HG02840 (cell line): Measurements from ENCODE around the gene CDHR5.

Source experiments
- ATAC-seq: cut with Tn5 transposase; IDR thresholded peaks from one replicate; pipeline ENCODE4 v1.9.1; 2021; ENCODE audit warnings: mild to moderate bottlenecking, moderate library complexity, moderate number of reproducible peaks; ENCODE audit not compliant: unreplicated experiment, low FRiP score

Gene CDHR5

GRCh38 chr11:625636-626268 is 997 bp upstream of the CDHR5 start:
- no peak for ATAC-seq

DNA sequence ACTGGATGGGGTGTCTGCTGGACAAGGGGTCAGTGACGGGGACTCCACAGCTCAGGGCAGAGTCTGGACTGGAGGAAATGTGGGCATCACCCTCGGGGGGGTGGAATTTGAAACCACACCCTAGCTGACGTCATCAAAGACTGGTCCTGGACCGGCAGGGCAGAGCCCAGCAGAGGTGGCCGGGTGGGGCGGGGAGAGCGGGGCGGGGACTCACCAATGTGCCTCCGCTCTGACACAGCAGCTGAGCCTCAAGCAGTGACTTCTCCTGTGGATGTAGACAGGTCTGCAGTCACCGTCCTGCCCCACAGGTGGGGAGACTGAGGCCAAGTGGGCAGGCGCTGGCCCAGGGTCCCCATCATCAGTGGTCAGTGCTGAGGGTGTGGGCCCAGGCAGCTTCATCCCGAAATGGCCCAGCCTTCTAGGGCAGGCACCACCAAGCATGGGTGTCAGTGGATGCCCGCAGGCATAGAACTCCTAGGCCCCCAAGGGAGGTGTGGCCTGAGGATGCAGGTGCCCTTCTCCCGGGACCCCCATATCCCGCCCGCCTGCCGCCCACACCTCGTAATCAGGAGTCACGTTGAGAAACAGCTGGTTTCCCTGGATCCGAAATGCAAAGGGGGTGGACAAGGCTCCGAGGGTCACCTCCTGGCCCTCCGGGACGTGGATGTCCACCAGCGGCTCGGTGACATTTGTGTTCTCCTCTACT is 603 bp downstream of the CDHR5 start:
- no peak for ATAC-seq

GRCh38 chr11:623349-623869 is 1.3 kb downstream of the CDHR5 start:
- no peak for ATAC-seq

- ATAC-seq: no peak
These were observed 2.9 kb downstream of the CDHR5 start for GRCh38 chr11:621838-622237.

DNA sequence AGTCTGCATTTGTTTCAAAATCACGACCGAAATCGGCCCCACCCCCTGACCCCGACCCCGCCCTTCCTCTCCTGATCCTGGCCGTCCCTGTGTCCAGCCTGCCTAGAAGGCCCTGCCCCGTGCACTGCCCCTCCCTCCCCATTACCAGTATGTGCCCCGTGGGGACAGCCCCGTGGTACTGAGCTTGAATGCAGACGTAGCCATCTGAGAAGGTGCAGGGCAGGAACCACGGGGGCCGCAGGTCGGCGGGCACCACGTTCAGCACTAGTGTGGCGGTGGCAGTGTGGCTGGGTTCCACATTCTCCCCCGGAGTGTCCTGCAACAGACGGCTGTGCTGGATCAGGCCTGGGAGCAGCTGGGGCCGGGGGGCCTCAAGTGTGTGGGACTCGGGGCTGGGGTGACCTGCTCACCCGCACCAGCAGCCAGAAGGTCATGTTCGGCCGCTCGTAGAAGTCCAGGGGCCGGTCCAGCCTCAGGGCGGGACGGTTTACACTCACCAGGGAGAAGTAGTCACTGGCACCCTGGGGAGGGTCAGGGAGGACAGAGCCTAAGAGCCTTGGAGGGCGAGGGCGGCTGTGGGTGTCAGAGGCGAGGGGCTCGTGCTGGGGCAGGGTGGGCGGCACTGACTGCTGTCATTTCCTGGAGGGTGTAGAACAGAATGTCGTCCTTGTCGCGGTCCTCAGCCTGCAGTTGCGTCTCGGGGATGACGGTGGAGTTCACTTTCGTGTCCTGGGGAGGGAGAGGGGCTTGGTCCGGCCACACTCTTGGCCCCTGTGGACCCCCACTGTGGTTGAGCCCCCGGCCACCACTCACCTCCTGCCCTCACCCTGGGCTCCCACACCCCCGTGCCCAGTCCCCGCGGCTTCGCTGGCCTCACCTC is 3.6 kb downstream of the CDHR5 start:
- no peak for ATAC-seq

- ATAC-seq: no peak
These were observed 4.6 kb downstream of the CDHR5 start for GRCh38 chr11:620201-620600.

- no peak for ATAC-seq
These were observed 5.1 kb downstream of the CDHR5 start for GRCh38 chr11:619628-620050.

DNA sequence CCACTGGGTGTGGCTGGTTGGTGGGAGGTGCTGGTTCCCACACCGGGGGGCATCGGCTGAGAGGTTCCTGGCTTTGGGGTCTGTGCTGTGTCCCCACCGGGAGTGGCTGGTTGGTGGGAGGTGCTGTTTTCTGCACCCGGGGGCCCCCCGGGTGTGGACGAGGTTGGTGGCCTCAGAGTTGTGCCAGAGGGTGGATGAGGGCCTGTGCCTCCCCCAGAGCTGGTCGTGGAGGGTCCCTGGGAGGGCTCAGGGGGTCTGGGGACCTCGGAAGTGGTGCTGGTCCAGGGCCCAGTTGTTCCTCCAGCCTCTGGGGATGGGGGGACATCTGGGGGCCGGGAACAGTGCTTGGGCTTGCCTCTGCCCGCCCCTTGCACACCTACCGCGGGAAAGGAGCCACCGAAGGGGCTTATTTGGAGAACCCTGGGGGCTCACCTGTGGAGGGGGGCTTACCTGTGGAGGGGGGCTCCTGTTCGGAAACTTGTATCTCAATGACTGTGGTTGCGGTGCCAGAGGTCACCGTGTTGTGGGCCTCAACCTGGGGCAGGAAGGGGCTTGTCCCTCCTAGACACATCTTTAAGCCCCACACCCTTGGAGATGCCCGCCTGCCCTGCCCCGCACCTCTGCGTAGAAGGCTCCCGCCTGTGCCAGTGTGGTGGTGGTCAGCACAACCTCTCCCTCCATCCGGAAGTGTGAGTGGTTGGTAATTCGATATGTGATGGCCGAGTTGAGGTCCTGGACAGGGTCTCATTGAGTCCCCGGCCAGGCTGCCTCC is 5.7 kb downstream of the CDHR5 start:
- ATAC-seq: no peak

DNA sequence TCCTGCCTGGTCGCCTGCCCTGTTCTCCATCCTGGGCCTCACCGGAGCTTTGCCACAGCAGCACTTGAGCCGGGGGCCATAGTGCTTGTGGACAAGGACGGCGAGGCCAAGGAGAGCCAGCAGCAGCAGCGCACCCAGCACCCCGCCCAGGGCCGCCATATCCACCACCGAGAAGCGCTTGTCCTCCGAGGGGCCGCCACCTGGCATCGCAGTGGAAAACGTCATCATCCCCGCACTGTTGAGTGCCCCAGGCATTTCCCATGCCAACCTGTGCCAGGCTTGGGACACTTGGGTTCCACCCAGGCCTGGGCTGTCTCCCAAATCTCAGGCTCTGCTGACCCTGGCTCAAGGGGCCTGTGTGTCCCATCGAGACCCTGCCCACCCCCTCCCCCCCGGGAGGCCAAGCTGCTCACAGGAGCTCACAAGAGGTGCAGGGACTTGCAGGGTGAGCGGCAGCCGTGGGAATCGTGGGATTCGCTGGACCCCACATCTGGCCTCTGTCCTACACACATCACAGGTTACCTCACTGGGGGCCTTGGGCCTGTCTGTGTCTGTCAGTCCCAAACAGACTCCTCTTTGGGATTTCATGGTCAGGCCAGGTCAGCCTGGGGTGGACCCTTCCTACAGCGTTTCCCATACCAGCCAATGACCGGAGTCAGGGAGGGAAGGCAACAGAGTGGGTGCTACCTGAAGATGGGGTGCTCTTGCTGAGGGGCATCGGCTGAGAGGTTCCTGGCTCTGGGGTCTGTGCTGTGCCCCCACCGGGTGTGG is 6.7 kb downstream of the CDHR5 start:
- ATAC-seq: no peak

DNA sequence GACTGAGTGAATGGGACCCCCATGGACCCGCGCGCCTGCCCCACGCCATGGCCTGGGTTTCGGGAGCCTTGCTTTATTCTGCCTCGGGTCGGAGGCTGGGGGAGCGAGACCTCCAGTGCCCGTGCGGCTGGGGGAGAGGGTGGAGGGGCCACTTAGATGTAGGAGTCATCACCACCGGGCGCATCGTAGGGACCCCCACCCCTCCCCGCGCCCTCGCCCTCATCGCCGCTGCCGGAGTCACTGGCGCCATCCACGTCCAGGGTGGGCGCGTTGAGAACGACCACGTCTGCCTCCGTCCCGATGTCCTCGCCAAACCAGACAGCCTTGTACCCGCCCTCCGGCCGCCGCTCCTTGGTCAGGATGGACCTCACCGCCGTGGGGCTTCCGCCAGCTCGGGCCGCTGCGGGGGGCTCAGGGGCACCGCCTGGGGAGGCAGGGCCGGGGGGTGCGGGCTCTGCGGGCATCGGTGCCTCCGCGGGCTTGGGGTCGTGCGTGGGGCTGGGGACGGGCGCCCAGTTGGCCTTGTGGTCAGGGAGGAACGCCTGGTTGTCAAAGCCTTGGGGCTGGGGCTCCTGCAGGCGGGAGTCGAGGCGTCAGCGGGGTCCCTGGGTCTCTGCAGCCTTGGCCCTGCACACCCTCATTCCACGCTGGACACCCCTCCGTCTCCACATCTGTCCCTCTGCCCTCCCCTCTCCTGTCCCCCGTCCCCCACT is 7.4 kb downstream of the CDHR5 start:
- ATAC-seq: no peak

DNA sequence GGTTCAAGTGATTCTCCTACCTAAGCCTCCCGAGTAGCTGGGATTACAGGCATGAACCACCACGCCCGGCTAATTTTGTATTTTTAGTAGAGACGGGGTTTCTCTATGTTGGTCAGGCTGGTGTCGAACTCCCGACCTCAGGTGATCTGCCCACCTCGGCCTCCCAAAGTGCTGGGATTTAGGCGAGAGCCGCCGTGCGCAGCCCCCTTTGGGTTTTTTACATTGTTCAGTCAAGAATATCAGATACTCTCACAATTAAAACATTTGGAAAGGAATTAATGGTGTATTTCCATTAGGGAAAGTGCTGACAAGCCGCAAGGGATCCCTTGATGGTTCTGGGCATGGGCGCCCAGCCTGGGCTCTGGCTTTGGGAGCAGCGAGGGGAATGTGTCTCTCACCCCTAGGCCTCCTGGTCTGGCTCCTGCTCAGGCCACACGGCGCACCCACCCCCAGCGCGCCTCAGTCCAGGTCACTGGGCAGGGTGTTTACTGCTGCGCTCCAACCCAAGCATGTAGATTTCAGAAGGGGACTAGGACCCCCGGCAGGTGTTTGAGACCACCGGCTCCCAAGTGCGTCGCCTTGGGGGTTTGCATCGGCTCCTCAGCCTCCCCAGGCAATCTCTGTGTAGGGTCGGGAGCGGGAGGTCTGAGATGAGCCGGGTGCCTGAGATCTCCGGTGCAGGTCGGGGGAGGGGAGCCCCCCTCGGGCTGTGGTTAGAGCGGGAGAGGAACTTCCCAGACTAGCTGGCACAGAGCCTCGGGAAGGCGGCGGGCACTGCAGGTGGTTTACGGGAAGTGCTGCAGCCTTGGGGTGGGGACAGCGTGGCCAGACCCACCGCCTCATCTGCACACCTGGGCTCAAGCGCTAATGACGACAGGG is 8.2 kb downstream of the CDHR5 start:
- no peak for ATAC-seq

- peak; percentile 59 for ATAC-seq
These were observed 9.0 kb downstream of the CDHR5 start, which contains the start of gene IRF7 for GRCh38 chr11:615504-616319. TSS of gene IRF7 (minus strand) at chr11:615950. CDS start at chr11:615364, 586 bp downstream.

DNA sequence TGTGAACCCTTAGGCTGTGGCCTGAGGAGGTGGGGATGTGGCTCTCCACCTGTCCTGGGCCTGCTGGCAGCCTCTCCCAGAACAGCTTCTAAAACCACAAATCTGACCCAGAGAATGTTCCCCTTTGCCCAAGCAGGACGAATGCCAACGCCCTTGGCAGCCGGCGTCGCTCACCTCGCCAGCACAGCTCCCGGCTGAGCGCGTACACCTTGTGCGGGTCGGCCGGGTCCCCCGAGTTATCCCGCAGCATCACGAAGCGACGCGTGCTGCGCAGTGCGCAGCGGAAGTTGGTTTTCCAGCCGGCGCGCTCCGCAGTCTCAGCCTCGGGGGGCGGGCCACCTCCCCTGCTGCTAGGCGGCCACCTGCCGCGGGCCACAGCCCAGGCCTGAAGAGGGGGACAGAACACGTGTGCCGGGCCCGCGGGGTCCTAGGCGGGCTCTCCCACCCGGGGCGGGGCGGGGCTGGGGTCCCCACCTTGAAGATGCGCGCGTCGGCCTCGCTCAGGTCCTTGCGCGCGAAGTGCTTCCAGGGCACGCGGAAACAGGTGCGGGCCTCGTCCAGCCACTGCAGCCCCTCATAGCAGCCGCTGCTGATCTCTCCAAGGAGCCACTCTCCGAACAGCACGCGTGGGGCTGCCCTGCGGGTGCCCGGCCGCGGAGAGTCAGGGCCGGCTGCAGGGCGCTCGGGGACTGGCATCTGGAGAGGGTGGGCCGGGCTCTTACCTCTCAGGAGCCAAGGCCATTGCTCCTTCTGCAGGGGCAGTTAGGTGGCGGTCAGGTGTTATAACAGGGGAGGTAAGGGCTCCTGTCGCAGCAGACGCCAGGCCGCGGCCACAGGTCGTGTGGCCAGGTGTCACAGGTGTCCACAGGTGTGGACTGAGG is 9.9 kb downstream of the CDHR5 start:
- peak; percentile 0 for ATAC-seq

DNA sequence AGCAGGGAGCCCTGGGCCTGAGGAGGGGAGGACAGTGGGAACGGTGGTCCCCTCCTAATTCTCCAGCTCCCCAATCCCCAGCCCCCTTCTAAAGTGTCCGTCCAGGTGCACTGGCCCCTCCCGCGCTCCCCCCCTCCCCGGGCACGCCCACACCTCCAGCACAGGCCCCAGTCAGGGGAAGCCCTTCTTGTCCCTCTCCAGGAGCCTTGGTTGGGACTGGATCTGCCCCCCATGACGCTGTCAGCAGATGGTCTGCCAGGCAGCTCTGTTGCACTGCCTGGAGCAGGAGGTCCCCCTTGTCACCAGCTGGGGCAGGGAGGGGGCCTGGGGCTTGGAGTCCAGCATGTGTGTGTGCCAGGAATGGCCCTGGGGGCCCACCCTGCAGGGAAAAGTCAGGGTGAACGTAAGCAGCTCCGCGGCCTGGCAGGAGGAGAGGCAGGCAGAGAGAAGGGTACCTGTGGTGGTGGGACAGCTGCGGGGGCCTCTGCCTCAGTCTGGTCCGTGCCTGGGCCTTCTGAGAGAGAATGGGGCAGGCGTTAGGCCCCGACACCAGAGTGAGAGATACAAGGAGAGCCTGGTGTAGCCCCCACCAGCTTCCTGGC is 10.6 kb downstream of the CDHR5 start:
- no peak for ATAC-seq

DNA sequence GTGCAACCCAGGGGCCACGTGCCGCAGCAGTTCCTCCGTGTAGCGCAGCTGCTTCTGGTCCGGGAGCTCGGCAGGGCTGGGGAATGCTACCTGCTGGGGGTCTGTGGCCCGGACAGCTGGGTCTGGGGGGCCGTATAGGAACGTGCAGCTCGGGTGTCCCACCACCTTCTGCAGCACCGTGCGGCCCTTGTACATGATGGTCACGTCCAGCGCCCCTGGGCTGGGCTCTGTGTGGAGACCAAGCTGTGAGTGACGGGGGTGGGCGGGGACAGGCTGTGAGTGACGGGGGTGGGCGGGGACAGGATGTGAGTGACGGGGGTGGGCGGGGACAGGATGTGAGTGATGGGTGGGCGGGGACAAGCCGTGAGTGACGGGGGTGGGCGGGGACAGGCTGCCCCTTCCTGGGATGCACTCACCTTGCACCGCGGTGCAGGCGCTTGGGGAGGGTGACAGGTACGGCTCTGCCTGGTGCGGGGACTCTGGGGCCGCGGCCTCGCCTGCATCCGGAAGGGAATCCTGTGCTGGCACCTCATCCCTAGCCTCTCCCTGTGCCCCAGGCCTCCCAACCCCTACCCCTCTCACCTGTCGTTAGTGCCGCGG is 11.3 kb downstream of the CDHR5 start:
- no peak for ATAC-seq
